Colon (tissue), 2 donors: ENCODE results near the gene BRF1.

Experiments used
- FAIRE-seq: peaks from 2 replicates; lab custom pipeline; 2012; peaks lifted over from hg19 to GRCh38; lab: Jason Lieb, UNC
- donor health status: control.
- donor health status: control.

The BRF1 gene

GRCh38 chr14:105267820-105268548 is 32.8 kb downstream of the BRF1 start:
- FAIRE-seq = no peak

- no peak for FAIRE-seq
Observed at GRCh38 chr14:105261781-105262180, 39.0 kb downstream of the BRF1 start.

- FAIRE-seq = no peak
Observed at GRCh38 chr14:105260959-105261358, 39.8 kb downstream of the BRF1 start.

GRCh38 chr14:105258846-105259245 is 42.0 kb downstream of the BRF1 start:
- no peak for FAIRE-seq

GRCh38 chr14:105257464-105257863 is 43.3 kb downstream of the BRF1 start:
- no peak for FAIRE-seq

- no peak for FAIRE-seq
Observed at GRCh38 chr14:105256292-105256960, 44.4 kb downstream of the BRF1 start.

- FAIRE-seq = no peak
Observed at GRCh38 chr14:105255021-105255507, 45.7 kb downstream of the BRF1 start.

GRCh38 chr14:105253329-105253682 is 47.5 kb downstream of the BRF1 start:
- no peak for FAIRE-seq

GRCh38 chr14:105252552-105253328 is 48.1 kb downstream of the BRF1 start:
- no peak for FAIRE-seq

GRCh38 chr14:105251920-105252319 is 48.9 kb downstream of the BRF1 start:
- no peak for FAIRE-seq

- FAIRE-seq = no peak
Observed at GRCh38 chr14:105250986-105251385, 49.8 kb downstream of the BRF1 start.

GRCh38 chr14:105250008-105250366 is 50.8 kb downstream of the BRF1 start:
- FAIRE-seq = no peak

GRCh38 chr14:105249182-105250007 is 51.4 kb downstream of the BRF1 start:
- FAIRE-seq = no peak

GRCh38 chr14:105248368-105249181 is 52.2 kb downstream of the BRF1 start, which contains the start of gene BTBD6:
Gene BTBD6 (plus strand): TSS chr14:105248533. CDS start chr14:105248712, 179 bp downstream.
- FAIRE-seq = no peak

GRCh38 chr14:105247715-105248367 is 53.0 kb downstream of the BRF1 start:
- FAIRE-seq = no peak

- FAIRE-seq = no peak
Observed at GRCh38 chr14:105247026-105247425, 53.8 kb downstream of the BRF1 start.

- no peak for FAIRE-seq
Observed at GRCh38 chr14:105244334-105244733, 56.5 kb downstream of the BRF1 start.

- FAIRE-seq = no peak
Observed at GRCh38 chr14:105241641-105242040, 59.2 kb downstream of the BRF1 start.

- FAIRE-seq = no peak
Observed at GRCh38 chr14:105240811-105241576, 59.8 kb downstream of the BRF1 start.
